OCI-LY3 (cell line): ENCODE results near the gene PLPPR2.

Source experiments
- CTCF ChIP-seq: fragments of 200-600, 300-600 bp; sonication (generic); IDR thresholded peaks from 2 replicates; pipeline ENCODE4 v1.5.1; 2014; ENCODE audit warnings: antibody characterized with exemption, low read length, low read depth
- EZH2phosphoT487 ChIP-seq: fragments of 200-600 bp; shearing (Covaris generic); IDR thresholded peaks from 2 replicates; pipeline ENCODE4 v1.6.1; 2018; ENCODE audit warnings: antibody characterized with exemption, mixed run types, low read depth

- no peak for TF ChIP-seq CTCF
- TF ChIP-seq EZH2phosphoT487: no peak
These were observed 20.1 kb downstream of the PLPPR2 start for GRCh38 chr19:11375143-11375948.
